ENCODE measurements around the gene KRTAP5-4.
"Not testable (repeated sequence)": the region's sequence is repeated elsewhere in the genome, so short reads cannot be mapped to it uniquely, and the experiment has no call there.

Gene KRTAP5-4, protein sequence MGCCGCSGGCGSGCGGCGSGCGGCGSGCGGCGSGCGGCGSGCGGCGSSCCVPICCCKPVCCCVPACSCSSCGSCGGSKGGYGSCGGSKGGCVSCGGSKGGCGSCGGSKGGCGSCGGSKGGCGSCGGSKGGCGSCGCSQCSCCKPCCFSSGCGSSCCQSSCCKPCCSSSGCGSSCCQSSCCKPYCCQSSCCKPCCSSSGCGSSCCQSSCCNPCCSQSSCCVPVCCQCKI

DNA sequence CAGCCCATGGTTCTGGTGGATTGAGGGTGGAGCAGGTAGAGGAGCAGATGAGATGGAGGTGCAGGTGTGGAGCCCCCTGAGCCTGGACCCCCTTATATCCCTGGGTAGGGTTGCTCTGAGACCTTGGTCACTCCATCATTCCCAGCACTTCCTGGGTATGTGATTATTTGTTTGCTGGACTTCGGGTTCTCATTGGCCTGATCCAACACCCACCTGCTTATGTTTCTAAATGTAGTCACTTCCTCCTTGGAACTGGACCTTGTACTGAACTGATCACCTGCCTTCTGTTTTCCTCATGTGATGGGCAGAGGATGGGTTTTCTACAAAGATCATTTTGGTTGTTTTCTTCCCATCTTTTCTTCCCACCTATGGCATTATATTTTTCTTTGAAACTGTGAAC is at the start of gene KRTAP5-4:
Gene KRTAP5-4 (minus strand): TSS at position 53 of the 400 bp plus-strand sequence. CDS start 45 bp downstream, at position 8.
- no peak within 1 kb of the TSS for H3K27ac ChIP-seq
- TF ChIP-seq ZFX (IDR thresholded peaks at IDR 0.05; ENCODE audit: borderline replicate concordance), result no peak
- TF ChIP-seq, protein P1, sequence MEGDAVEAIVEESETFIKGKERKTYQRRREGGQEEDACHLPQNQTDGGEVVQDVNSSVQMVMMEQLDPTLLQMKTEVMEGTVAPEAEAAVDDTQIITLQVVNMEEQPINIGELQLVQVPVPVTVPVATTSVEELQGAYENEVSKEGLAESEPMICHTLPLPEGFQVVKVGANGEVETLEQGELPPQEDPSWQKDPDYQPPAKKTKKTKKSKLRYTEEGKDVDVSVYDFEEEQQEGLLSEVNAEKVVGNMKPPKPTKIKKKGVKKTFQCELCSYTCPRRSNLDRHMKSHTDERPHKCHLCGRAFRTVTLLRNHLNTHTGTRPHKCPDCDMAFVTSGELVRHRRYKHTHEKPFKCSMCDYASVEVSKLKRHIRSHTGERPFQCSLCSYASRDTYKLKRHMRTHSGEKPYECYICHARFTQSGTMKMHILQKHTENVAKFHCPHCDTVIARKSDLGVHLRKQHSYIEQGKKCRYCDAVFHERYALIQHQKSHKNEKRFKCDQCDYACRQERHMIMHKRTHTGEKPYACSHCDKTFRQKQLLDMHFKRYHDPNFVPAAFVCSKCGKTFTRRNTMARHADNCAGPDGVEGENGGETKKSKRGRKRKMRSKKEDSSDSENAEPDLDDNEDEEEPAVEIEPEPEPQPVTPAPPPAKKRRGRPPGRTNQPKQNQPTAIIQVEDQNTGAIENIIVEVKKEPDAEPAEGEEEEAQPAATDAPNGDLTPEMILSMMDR (IDR thresholded peaks at IDR 0.05), result no peak

DNA sequence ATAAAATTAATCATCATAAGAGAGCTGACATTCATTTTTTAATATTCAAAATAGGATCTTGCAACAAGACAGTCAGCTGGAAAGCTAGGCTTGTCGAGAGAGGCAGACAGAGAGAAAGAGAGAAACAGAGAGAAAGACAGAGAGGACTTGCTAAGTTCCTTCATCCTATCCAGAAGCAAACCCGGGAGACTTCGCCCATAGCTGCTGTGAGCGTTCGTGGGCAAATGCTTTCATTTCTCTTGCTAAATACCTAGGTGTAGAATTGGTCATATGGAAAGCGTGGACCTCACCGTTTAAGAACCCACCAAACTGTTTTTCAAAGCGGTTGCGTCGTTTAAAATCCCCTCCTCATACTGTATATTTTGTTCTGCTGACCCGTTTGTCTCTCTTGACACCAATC is 49.7 kb upstream of the KRTAP5-4 start:
- no peak overlapping the region for H3K27ac ChIP-seq
- no peak for TF ChIP-seq ZFX (IDR thresholded peaks at IDR 0.05; ENCODE audit: borderline replicate concordance)
- TF ChIP-seq, protein P1 (IDR thresholded peaks at IDR 0.05), result no peak

DNA sequence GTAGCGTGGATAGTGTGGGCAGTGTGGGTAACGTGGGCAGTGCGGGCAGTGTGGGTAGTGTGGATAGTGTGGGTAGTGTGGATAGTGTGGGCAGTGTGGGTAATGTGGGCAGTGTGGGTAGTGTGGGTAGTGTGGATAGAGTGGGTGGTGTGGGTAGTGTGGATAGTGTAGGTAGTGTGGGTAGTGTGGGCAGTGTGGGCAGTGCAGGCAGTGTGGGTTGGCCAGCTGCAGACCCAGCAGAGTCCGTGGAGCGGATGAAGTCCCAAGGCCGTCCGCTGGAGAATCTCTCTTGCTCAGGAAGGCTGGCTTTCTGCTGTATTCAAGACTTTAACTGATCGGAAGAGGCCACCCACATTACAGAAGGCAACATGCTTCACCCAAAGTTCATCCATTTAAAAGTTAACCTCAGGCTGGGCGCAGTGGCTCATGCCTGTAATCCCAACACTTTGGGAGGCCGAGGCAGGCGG is 49.0 kb upstream of the KRTAP5-4 start:
- TF ChIP-seq, protein P1 (IDR thresholded peaks at IDR 0.05), result no peak
- no peak for TF ChIP-seq ZFX (IDR thresholded peaks at IDR 0.05; ENCODE audit: borderline replicate concordance)

DNA sequence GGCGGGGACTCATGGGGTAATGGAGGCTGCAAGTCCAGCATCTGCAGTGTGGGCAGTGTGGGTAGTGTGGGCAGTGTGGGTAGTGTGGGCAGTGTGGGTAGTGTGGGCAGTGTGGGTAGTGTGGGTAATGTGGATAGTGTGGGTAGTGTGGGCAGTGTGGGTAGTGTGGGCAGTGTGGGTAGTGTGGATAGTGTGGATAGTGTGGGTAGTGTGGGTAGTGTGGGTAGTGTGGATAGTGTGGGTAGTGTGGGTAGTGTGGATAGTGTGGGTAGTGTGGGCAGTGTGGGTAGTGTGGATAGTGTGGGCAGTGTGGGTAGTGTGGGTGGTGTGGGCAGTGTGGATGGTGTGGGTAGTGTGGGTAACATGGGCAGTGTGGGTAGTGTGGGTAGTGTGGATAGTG is 48.5 kb upstream of the KRTAP5-4 start:
- H3K27ac ChIP-seq, result not testable (repeated sequence)

More for the DNA sequence above, 49.0 kb upstream of the KRTAP5-4 start:
- no peak overlapping the region for H3K27ac ChIP-seq

DNA sequence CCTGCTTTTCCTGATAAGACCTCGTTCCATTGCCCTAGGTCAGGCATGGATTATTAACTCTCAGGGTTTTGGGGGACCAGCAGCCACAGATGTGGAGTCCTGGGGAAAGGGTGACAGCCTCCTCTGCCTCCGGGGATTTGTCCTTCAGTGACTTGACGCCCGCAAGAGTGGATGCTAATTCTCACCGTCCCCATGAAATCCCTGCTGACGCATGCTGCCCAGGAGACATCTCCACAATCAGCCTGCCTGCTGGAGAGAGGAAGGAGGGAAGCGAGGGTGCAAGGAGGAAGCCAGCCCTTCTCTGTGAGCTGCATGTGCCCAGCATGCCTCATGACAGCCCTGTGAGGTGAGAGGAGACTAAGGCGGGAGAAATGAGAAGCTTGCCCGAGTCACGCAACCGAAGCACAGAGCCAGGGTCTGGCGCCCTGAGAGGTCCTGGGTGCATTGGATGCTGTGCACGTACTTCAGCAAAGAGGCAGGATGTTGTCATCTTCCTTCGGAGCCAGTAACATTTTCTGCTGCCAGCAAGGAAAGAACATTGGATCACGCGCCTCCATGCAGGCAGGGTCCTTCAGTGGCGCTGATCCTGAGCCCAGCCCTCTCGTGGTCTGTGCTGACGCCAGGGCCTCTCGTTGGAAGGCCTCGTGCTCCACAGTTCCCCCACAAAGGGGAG is 47.7 kb upstream of the KRTAP5-4 start:
- TF ChIP-seq, protein P1 (IDR thresholded peaks at IDR 0.05), result no peak
- TF ChIP-seq ZFX (IDR thresholded peaks at IDR 0.05; ENCODE audit: borderline replicate concordance), result no peak
- no peak overlapping the region for H3K27ac ChIP-seq

DNA sequence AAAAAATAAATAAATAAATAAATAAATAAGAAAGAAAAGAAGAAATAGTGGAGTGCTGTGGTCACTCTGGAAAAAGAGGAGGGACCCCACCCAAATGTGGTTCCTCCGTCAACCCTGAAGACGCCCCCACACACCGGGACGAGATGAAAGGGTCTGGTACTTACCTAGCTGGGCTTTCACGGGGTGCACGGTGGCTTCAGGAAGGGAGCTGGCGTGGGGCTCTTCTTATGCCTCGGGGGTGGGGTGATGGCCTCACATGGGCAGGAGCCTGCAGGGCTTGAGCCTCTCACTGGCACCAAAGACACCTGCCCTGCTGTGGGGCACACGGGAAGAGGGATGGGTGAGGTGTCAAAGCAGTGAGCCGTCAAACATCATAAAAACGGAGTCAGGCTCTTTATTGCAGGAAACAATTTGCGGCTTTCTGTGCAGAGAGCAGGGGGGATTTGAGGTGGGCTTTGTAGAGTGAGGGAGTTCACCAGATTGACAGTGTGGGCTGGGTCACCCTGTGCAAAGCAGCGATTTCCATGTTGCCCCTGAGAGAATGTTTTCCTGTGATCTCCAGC is 47.1 kb upstream of the KRTAP5-4 start:
- no peak overlapping the region for H3K27ac ChIP-seq
- TF ChIP-seq ZFX (IDR thresholded peaks at IDR 0.05; ENCODE audit: borderline replicate concordance), result no peak
- TF ChIP-seq, protein P1 (IDR thresholded peaks at IDR 0.05), result no peak

DNA sequence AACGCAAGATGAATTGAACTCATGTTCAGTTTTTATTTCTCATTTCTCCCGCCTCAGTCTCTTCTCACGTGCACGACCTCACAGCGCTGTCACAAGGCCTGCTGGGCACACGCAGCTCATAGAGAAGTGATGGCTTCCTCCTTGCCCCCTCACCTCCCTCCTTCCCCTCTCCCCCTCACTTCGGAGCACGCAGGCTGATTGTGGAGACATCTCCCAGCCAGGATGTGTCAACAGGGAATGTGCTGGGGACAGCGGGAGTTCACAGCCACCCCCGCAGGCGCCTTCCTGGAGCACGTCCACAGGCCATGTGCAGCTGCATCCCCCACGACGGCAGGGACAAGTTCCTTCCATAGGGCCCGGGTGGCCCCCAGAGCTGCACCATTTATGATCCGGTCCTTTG is 46.0 kb upstream of the KRTAP5-4 start:
- TF ChIP-seq, protein P1 (IDR thresholded peaks at IDR 0.05), result no peak
- H3K27ac ChIP-seq, result no peak overlapping the region
